SK-N-SH treated with all-trans-retinoic acid at 6 μM for 48 hours (cell line): ENCODE data around the gene COL15A1.

Experiments
- ATAC-seq: fragments of 200-7000 bp; cut with Tn5 transposase; 3 replicates; pipeline ENCODE4 v1.9.1; 2020; ENCODE audit warnings: mild to moderate bottlenecking, moderate library complexity
- ARNTL ChIP-seq: fragments of 450-650 bp; formaldehyde crosslinking; IDR thresholded peaks from 2 replicates; pipeline ENCODE4 v1.5.0; 2020; ENCODE audit warnings: low read depth, mild to moderate bottlenecking, moderate library complexity, borderline replicate concordance
- BACH2 ChIP-seq: fragments of 250-450 bp; sonication (Bioruptor Pico); IDR thresholded peaks from 2 replicates; pipeline ENCODE4 v1.9.0; 2021; ENCODE audit warnings: mild to moderate bottlenecking, borderline replicate concordance
- CSDC2 ChIP-seq: fragments of 250-450 bp; sonication (Bioruptor Pico); IDR thresholded peaks from 2 replicates; pipeline ENCODE4 v1.5.0; 2020; ENCODE audit warnings: mild to moderate bottlenecking, moderate library complexity
- GLIS3 ChIP-seq: fragments of 250-450 bp; sonication (Bioruptor Pico); IDR thresholded peaks from 2 replicates; pipeline ENCODE4 v1.5.0; 2020; ENCODE audit warnings: mild to moderate bottlenecking, moderate library complexity
- OSR1 ChIP-seq: fragments of 250-450 bp; sonication (Bioruptor Pico); IDR thresholded peaks from 2 replicates; pipeline ENCODE4 v1.8.0; 2022; ENCODE audit warnings: moderate library complexity, mild to moderate bottlenecking, inconsistent platforms
- PPARA ChIP-seq: fragments of 250-450 bp; sonication (Bioruptor Pico); IDR thresholded peaks from 2 replicates; pipeline ENCODE4 v1.5.0; 2020; ENCODE audit warnings: mild to moderate bottlenecking, borderline replicate concordance
- RARB ChIP-seq: fragments of 250-450 bp; sonication (Bioruptor Pico); IDR thresholded peaks from 2 replicates; pipeline ENCODE4 v1.8.0; 2021; ENCODE audit warnings: mild to moderate bottlenecking, moderate library complexity
- SNAI2 ChIP-seq: fragments of 250-450 bp; sonication (Bioruptor Pico); IDR thresholded peaks from 2 replicates; pipeline ENCODE4 v1.5.0; 2020; ENCODE audit warnings: mild to moderate bottlenecking, moderate library complexity
- TCF4 ChIP-seq: fragments of 250-450 bp; sonication (Bioruptor Pico); IDR thresholded peaks from 2 replicates; pipeline ENCODE4 v1.8.0; 2021; ENCODE audit warnings: mild to moderate bottlenecking, moderate library complexity, borderline replicate concordance
- TOX ChIP-seq: fragments of 250-450 bp; sonication (Bioruptor Pico); IDR thresholded peaks from 2 replicates; pipeline ENCODE4 v1.8.0; 2021; ENCODE audit warnings: mild to moderate bottlenecking, moderate library complexity, borderline replicate concordance
- ZC3H10 ChIP-seq: fragments of 250-450 bp; sonication (Bioruptor Pico); IDR thresholded peaks from 2 replicates; pipeline ENCODE4 v1.5.1; 2021; ENCODE audit warnings: mild to moderate bottlenecking, moderate library complexity
- ZFP3 ChIP-seq: fragments of 250-450 bp; sonication (Bioruptor Pico); IDR thresholded peaks from 2 replicates; pipeline ENCODE4 v1.5.0; 2020; ENCODE audit warnings: mild to moderate bottlenecking, moderate library complexity
- ZNF565 ChIP-seq: fragments of 450-650 bp; formaldehyde crosslinking; conservative IDR thresholded peaks from 2 replicates; pipeline ENCODE4 v1.5.0; 2020; ENCODE audit warnings: low read depth, mild to moderate bottlenecking, moderate library complexity
- ZNF70 ChIP-seq: fragments of 450-650 bp; formaldehyde crosslinking; IDR thresholded peaks from 2 replicates; pipeline ENCODE4 v1.5.0; 2020; ENCODE audit warnings: mild to moderate bottlenecking, moderate library complexity
- ZNF8 ChIP-seq: fragments of 450-650 bp; formaldehyde crosslinking; IDR thresholded peaks from 2 replicates; pipeline ENCODE4 v1.5.0; 2020; ENCODE audit warnings: mild to moderate bottlenecking, moderate library complexity
- TF ChIP-seq, protein P1 (sequence below): fragments of 250-450 bp; sonication (Bioruptor Pico); IDR thresholded peaks from 2 replicates; pipeline ENCODE4 v1.5.0; 2020; ENCODE audit warnings: mild to moderate bottlenecking, moderate library complexity
- TF ChIP-seq, protein P2 (sequence below): fragments of 250-450 bp; sonication (Bioruptor Pico); IDR thresholded peaks from 2 replicates; pipeline ENCODE4 v1.8.0; 2021; ENCODE audit warnings: low read depth, mild to moderate bottlenecking, moderate library complexity, borderline replicate concordance
- TF ChIP-seq, protein P3 (sequence below): fragments of 250-450 bp; sonication (Bioruptor Pico); IDR thresholded peaks from 2 replicates; pipeline ENCODE4 v1.8.0; 2020; ENCODE audit warnings: mild to moderate bottlenecking, moderate library complexity, borderline replicate concordance

COL15A1 gene

DNA sequence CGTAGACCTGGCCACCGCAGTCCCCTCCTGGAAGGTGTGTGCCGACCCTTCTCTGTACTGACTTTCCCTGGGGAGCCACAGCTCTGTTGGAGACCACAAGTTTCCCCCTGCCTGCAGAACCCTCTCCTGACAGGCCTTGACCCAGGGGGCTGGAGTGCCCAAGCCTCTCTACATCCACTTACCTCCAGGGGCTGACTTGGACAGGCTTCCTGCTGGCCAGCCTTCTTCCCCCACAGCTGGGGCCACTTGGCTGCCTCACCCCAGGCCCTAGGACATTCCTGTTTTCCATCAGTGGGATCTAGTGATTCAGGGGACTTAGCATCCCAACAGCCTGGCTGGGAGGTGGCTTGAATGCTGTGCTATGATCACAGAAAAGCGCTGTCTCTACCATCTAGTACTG, 23.6 kb downstream of the COL15A1 start:
- ATAC-seq = no peak
- TF ChIP-seq OSR1 (no peak), ZNF565 (no peak), GLIS3 (no peak), SNAI2 (CRISPR knock-in tag) (no peak), ZNF70 (CRISPR knock-in tag) (no peak), TOX (CRISPR knock-in tag) (no peak), ARNTL (CRISPR knock-in tag) (no peak), CSDC2 (CRISPR knock-in tag) (no peak)
- TF ChIP-seq, protein P1, sequence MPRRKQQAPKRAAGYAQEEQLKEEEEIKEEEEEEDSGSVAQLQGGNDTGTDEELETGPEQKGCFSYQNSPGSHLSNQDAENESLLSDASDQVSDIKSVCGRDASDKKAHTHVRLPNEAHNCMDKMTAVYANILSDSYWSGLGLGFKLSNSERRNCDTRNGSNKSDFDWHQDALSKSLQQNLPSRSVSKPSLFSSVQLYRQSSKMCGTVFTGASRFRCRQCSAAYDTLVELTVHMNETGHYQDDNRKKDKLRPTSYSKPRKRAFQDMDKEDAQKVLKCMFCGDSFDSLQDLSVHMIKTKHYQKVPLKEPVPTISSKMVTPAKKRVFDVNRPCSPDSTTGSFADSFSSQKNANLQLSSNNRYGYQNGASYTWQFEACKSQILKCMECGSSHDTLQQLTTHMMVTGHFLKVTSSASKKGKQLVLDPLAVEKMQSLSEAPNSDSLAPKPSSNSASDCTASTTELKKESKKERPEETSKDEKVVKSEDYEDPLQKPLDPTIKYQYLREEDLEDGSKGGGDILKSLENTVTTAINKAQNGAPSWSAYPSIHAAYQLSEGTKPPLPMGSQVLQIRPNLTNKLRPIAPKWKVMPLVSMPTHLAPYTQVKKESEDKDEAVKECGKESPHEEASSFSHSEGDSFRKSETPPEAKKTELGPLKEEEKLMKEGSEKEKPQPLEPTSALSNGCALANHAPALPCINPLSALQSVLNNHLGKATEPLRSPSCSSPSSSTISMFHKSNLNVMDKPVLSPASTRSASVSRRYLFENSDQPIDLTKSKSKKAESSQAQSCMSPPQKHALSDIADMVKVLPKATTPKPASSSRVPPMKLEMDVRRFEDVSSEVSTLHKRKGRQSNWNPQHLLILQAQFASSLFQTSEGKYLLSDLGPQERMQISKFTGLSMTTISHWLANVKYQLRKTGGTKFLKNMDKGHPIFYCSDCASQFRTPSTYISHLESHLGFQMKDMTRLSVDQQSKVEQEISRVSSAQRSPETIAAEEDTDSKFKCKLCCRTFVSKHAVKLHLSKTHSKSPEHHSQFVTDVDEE = no peak
- TF ChIP-seq, all 23 proteins: peak for 0

DNA sequence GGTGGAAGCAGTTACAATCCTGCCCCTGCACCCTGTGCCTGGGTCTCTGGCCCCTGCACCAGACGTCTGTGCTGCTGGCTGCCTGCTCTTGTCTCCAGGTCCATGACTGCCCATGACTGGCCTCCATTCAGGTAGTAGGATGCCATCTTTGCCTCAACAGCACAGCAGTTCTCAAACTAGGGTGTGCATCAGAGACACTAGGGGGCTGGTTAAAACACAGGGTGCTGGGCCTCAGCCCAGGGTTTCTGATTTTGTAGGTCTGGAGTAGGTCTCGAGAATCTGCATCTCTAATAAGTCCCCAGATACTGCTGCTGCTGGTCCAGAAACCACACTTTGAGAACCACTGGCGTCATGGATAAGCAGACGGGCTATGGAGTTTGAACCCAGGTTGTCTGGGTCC, 24.0 kb downstream of the COL15A1 start:
- TF ChIP-seq PPARA (CRISPR knock-in tag) (no peak), ZNF565 (no peak), ZNF70 (CRISPR knock-in tag) (no peak), OSR1 (no peak), ZFP3 (CRISPR knock-in tag) (no peak), ZNF8 (no peak), RARB (CRISPR knock-in tag) (no peak), TCF4 (CRISPR knock-in tag) (no peak), TOX (CRISPR knock-in tag) (no peak), SNAI2 (CRISPR knock-in tag) (no peak), ZC3H10 (no peak), BACH2 (no peak)
- ATAC-seq = no peak

DNA sequence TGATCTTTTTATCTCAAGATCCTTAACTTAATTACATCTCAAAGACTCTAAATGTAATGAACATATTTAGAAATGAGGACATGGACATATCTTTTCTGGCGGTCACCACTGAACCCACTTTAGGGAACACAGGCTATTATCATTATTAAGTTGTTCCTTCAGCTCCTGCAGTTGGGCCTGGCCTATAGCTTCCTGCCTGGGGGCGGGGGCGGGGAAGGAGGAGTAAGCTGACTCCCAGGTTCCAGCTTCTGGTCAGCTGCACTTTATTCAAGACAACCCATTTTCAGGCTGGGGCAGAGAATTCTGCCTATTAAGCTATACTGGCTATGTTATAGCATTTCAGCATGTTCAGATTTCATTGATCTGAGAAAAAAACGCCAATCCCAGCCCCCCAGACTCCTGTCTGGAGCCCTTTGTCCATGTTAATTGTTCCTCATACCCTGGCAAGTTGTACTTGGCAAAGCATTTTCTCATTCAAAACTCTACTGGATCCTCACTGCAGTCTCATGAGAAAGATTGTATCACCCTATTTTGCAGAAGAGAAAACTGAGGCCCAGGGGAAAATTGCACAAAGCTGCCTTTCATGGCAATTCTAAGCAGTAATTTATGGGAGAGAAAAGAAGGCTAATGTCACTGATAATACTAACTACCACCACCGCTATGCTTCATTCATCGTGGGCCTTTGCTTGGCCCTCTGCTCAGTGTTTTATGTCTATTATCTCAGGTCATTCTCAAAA, 25.1 kb downstream of the COL15A1 start:
- TF ChIP-seq SNAI2 (CRISPR knock-in tag) (no peak), CSDC2 (CRISPR knock-in tag) (no peak), RARB (CRISPR knock-in tag) (no peak)
- ATAC-seq = no peak

DNA sequence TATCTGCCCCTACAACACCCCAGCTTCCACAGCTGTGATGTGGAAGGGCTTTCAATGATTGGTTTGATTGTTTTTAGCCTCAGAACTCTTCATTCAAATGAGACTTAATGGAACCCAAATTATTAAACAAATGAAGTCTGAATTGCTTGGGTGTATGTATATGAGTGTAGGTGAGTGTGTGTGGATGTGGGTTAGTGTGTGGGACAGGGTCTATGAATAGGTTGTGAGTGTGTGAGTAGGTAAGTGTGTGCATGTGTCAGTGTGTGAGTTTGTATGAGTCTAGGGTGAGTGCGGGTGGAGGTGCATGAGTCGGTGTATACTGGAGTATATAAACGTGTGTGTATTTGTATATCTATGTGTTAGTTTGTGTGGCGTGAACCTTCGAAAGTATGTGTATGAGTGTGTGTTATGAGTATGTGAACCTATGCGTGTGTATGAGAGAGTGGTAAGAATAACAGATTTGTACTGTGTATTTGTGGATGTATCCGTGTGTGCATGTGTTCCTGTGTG, 26.9 kb downstream of the COL15A1 start:
- TF ChIP-seq GLIS3 (no peak), ZNF8 (no peak), ARNTL (CRISPR knock-in tag) (no peak), TOX (CRISPR knock-in tag) (no peak), ZNF565 (no peak), BACH2 (no peak), ZFP3 (CRISPR knock-in tag) (no peak), PPARA (CRISPR knock-in tag) (no peak), CSDC2 (CRISPR knock-in tag) (no peak), ZNF70 (CRISPR knock-in tag) (no peak), OSR1 (no peak)
- TF ChIP-seq, protein P1 = no peak
- TF ChIP-seq, protein P2, sequence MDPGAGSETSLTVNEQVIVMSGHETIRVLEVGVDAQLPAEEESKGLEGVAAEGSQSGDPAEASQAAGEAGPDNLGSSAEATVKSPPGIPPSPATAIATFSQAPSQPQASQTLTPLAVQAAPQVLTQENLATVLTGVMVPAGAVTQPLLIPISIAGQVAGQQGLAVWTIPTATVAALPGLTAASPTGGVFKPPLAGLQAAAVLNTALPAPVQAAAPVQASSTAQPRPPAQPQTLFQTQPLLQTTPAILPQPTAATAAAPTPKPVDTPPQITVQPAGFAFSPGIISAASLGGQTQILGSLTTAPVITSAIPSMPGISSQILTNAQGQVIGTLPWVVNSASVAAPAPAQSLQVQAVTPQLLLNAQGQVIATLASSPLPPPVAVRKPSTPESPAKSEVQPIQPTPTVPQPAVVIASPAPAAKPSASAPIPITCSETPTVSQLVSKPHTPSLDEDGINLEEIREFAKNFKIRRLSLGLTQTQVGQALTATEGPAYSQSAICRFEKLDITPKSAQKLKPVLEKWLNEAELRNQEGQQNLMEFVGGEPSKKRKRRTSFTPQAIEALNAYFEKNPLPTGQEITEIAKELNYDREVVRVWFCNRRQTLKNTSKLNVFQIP (CRISPR knock-in tag) = no peak
- TF ChIP-seq, protein P3, sequence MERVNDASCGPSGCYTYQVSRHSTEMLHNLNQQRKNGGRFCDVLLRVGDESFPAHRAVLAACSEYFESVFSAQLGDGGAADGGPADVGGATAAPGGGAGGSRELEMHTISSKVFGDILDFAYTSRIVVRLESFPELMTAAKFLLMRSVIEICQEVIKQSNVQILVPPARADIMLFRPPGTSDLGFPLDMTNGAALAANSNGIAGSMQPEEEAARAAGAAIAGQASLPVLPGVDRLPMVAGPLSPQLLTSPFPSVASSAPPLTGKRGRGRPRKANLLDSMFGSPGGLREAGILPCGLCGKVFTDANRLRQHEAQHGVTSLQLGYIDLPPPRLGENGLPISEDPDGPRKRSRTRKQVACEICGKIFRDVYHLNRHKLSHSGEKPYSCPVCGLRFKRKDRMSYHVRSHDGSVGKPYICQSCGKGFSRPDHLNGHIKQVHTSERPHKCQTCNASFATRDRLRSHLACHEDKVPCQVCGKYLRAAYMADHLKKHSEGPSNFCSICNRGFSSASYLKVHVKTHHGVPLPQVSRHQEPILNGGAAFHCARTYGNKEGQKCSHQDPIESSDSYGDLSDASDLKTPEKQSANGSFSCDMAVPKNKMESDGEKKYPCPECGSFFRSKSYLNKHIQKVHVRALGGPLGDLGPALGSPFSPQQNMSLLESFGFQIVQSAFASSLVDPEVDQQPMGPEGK = no peak
- TF ChIP-seq, all 23 proteins: peak for 0
- no peak for ATAC-seq
